H9 (cell line): ENCODE results near the gene NLRP1. TPM values are rescaled to one million over a fixed set of nuclear protein-coding genes. Genes with fewer than 3 reads are reported as not detected.

Experiments used
- DNase-seq: peaks from one replicate; pipeline ENCODE4 v3.0.0-alpha.2; 2017
- H2AFZ ChIP-seq: one replicate; pipeline ENCODE4 v1.6.1; 2013; ENCODE audit warnings: mild to moderate bottlenecking, low read length, control low read depth, moderate library complexity
- H2AK5ac ChIP-seq: 2 replicates; pipeline ENCODE4 v1.6.1; 2013; ENCODE audit warnings: low read length, control low read depth, mixed read lengths; ENCODE audit not compliant: insufficient read length
- H2BK120ac ChIP-seq: one replicate; pipeline ENCODE4 v1.6.1; 2013; ENCODE audit warnings: low read depth, mild to moderate bottlenecking, low read length, control low read depth, inconsistent platforms; ENCODE audit not compliant: poor library complexity, severe bottlenecking
- H2BK12ac ChIP-seq: 2 replicates; pipeline ENCODE4 v1.6.1; 2013; ENCODE audit warnings: low read length, control low read depth, mixed read lengths, low read depth; ENCODE audit not compliant: insufficient read length
- H2BK15ac ChIP-seq: 2 replicates; pipeline ENCODE4 v1.6.1; 2013; ENCODE audit warnings: low read depth, low read length, control low read depth
- H2BK20ac ChIP-seq: one replicate; pipeline ENCODE4 v1.6.1; 2013; ENCODE audit warnings: low read depth, mild to moderate bottlenecking, low read length, control low read depth, inconsistent platforms; ENCODE audit not compliant: poor library complexity, severe bottlenecking
- H2BK5ac ChIP-seq: 2 replicates; pipeline ENCODE4 v1.6.1; 2013; ENCODE audit warnings: low read length, control low read depth, mixed read lengths; ENCODE audit not compliant: insufficient read length
- H3K14ac ChIP-seq: 2 replicates; pipeline ENCODE4 v1.6.1; 2013; ENCODE audit warnings: low read length, control low read depth; ENCODE audit not compliant: insufficient read depth
- H3K18ac ChIP-seq: 2 replicates; pipeline ENCODE4 v1.6.1; 2013; ENCODE audit warnings: low read depth, mild to moderate bottlenecking, mixed read lengths, low read length, control low read depth; ENCODE audit not compliant: insufficient read length
- H3K23ac ChIP-seq: 2 replicates; pipeline ENCODE4 v1.6.1; 2013; ENCODE audit warnings: low read length, control low read depth, mixed read lengths, low read depth; ENCODE audit not compliant: insufficient read length
- H3K23me2 ChIP-seq: 2 replicates; pipeline ENCODE4 v1.6.1; 2013; ENCODE audit warnings: low read depth, mild to moderate bottlenecking, mixed read lengths, low read length, control low read depth; ENCODE audit not compliant: insufficient read length, poor library complexity, severe bottlenecking
- H3K27ac ChIP-seq: 2 replicates; pipeline ENCODE4 v1.5.1; 2013; ENCODE audit warnings: low read length, control low read depth, mixed read lengths, low read depth; ENCODE audit not compliant: insufficient read length
- H3K27me3 ChIP-seq: 2 replicates; pipeline ENCODE4 v1.6.1; 2013; ENCODE audit warnings: low read length, control low read depth, inconsistent platforms; ENCODE audit not compliant: insufficient read depth
- H3K4ac ChIP-seq: 2 replicates; pipeline ENCODE4 v1.6.1; 2013; ENCODE audit warnings: low read depth, mild to moderate bottlenecking, control low read depth, inconsistent platforms, low read length, moderate library complexity
- H3K4me1 ChIP-seq: 2 replicates; pipeline ENCODE4 v1.6.1; 2013; ENCODE audit warnings: low read length, control low read depth, inconsistent platforms; ENCODE audit not compliant: insufficient read depth
- H3K4me2 ChIP-seq: 2 replicates; pipeline ENCODE4 v1.6.1; 2013; ENCODE audit warnings: low read length, control low read depth, mixed read lengths; ENCODE audit not compliant: insufficient read length, insufficient read depth
- H3K56ac ChIP-seq: 2 replicates; pipeline ENCODE4 v1.6.1; 2013; ENCODE audit warnings: low read depth, mild to moderate bottlenecking, mixed read lengths, low read length, control low read depth; ENCODE audit not compliant: insufficient read length
- H3K79me1 ChIP-seq: 2 replicates; pipeline ENCODE4 v1.6.1; 2013; ENCODE audit warnings: low read depth, mild to moderate bottlenecking, moderate library complexity, low read length, control low read depth, inconsistent platforms; ENCODE audit not compliant: insufficient read depth, poor library complexity, severe bottlenecking
- H3K79me2 ChIP-seq: 2 replicates; pipeline ENCODE4 v1.6.1; 2013; ENCODE audit warnings: low read length, control low read depth, inconsistent platforms; ENCODE audit not compliant: insufficient read depth
- H3K9ac ChIP-seq: 2 replicates; pipeline ENCODE4 v1.6.1; 2013; ENCODE audit warnings: low read length, control low read depth, mixed read lengths; ENCODE audit not compliant: insufficient read length; ENCODE audit errors: extremely low read depth
- H3K9me3 ChIP-seq: one replicate; pipeline ENCODE4 v1.6.1; 2013; ENCODE audit warnings: low read depth, low read length, inconsistent platforms; ENCODE audit not compliant: control insufficient read depth
- H3T11ph ChIP-seq: one replicate; pipeline ENCODE4 v1.6.1; 2013; ENCODE audit warnings: mild to moderate bottlenecking, low read length, control low read depth, inconsistent platforms
- H4K20me1 ChIP-seq: one replicate; pipeline ENCODE4 v1.6.1; 2013; ENCODE audit not compliant: control insufficient read depth, insufficient read length, insufficient read depth
- H4K5ac ChIP-seq: 2 replicates; pipeline ENCODE4 v1.6.1; 2013; ENCODE audit warnings: low read depth, mild to moderate bottlenecking, mixed read lengths, low read length, control low read depth; ENCODE audit not compliant: insufficient read length
- H4K8ac ChIP-seq: replicated peaks from 2 replicates; pipeline ENCODE4 v1.6.1; 2013; ENCODE audit warnings: low read length, control low read depth, mixed read lengths, low read depth; ENCODE audit not compliant: insufficient read length
- H4K91ac ChIP-seq: 2 replicates; pipeline ENCODE4 v1.6.1; 2013; ENCODE audit warnings: low read depth, mild to moderate bottlenecking, moderate library complexity, mixed read lengths, low read length, control low read depth; ENCODE audit not compliant: insufficient read length
- H3K27ac Mint-ChIP-seq, 3 experiments: 2 replicates in 2 of 3; 3 replicates in 1 of 3; pipeline ENCODE4 v1.8.0; 2020 to 2021; ENCODE audit warnings: mixed read lengths in 3 of 3, mild to moderate bottlenecking in 1 of 3, moderate library complexity in 1 of 3
- H3K27me3 Mint-ChIP-seq: 2 replicates; pipeline ENCODE4 v1.8.0; 2021; ENCODE audit warnings: low read depth, mild to moderate bottlenecking, moderate library complexity, mixed read lengths
- H3K36me3 Mint-ChIP-seq, 3 experiments: 2 replicates in 2 of 3; 3 replicates in 1 of 3; pipeline ENCODE4 v1.8.0; 2020 to 2021; ENCODE audit warnings: low read depth in 3 of 3, mixed read lengths in 3 of 3; ENCODE audit not compliant: insufficient read depth in 1 of 3
- H3K4me1 Mint-ChIP-seq, 2 experiments: 2 replicates each; pipeline ENCODE4 v1.8.0; 2020; ENCODE audit warnings: mixed read lengths in 2 of 2
- H3K4me3 Mint-ChIP-seq, 2 experiments: 2 replicates in 1 of 2; 3 replicates in 1 of 2; pipeline ENCODE4 v1.8.0; 2020 to 2021; ENCODE audit warnings: mild to moderate bottlenecking in 2 of 2, mixed read lengths in 2 of 2, moderate library complexity in 1 of 2
- H3K9me3 Mint-ChIP-seq, 2 experiments: 2 replicates in 1 of 2; 3 replicates in 1 of 2; pipeline ENCODE4 v1.8.0; 2020; ENCODE audit warnings: mild to moderate bottlenecking in 2 of 2, mixed read lengths in 2 of 2, moderate library complexity in 1 of 2
- CTCF ChIP-seq: fragments of 200-600 bp; sonication (generic); conservative IDR thresholded peaks from 3 replicates; pipeline ENCODE4 v1.8.0; 2021; ENCODE audit warnings: antibody characterized with exemption, mild to moderate bottlenecking
- WGBS: extraction: QIAGEN DNeasy Blood & Tissue Kit; methylation state at CpG from one replicate; pipeline ENCODE4 v1.1.7; 2013; ENCODE audit warnings: missing lambda C conversion rate, low lambda C conversion rate, mixed read lengths; ENCODE audit not compliant: insufficient read length; ENCODE audit errors: extremely low coverage; 5-methylcytosine and 5-hydroxymethylcytosine counted together
- total RNA-seq: library from RNA; stranded (reverse); gene quantifications from 2 replicates; pipeline ENCODE4 v1.2.1, GENCODE V29; 2021

NLRP1 gene
- total RNA-seq, 1 experiment from 2014 or later: 12.1 TPM

GRCh38 chr17:5580969-5581368, 3.3 kb downstream of the NLRP1 start:
- Histone ChIP-seq H3K14ac (no peak overlapping the region), H3K79me1 (no peaks in the 10 kb centered on the region), H2BK15ac (no peak overlapping the region), H2AK5ac (no peak overlapping the region), H2BK120ac (no peak overlapping the region), H4K20me1 (no peaks in the 10 kb centered on the region), H3T11ph (no peak overlapping the region), H3K9ac (no peak overlapping the region), H3K56ac (no peak overlapping the region), H3K23me2 (no peaks in the 10 kb centered on the region), H2BK20ac (no peak overlapping the region), H4K91ac (no peak overlapping the region), H3K27ac (no peak overlapping the region), H3K18ac (no peak overlapping the region), H3K79me2 (no peaks in the 10 kb centered on the region), H3K4ac (no peak overlapping the region), H3K9me3 (no peaks in the 10 kb centered on the region), H3K4me2 (no peak overlapping the region), H4K5ac (no peak overlapping the region), H2BK12ac (no peak overlapping the region), H3K4me1 (no peaks in the 10 kb centered on the region), H3K23ac (no peak overlapping the region), H2BK5ac (no peak overlapping the region), H4K8ac (no peak overlapping the region), H2AFZ (no peak overlapping the region), H3K27me3 (no peaks in the 10 kb centered on the region)
- H3K4me3 Mint-ChIP-seq: no peak overlapping the region
- WGBS: no CpG with 5 or more reads among the region's 3 CpGs
- H3K36me3 Mint-ChIP-seq: no peaks in the 10 kb centered on the region; a peak in 1 of 7 replicates
- H3K27ac Mint-ChIP-seq: no peak overlapping the region
- DNase-seq: no peak
- peaks cover 2 to 4% of the 10 kb centered on the region in 2 experiments for H3K4me1 Mint-ChIP-seq
- H3K9me3 Mint-ChIP-seq: peaks cover 6 to 11% of the 10 kb centered on the region in 2 experiments; a peak in 4 of 5 replicates
- no peak for TF ChIP-seq CTCF
- peaks cover 13% of the 10 kb centered on the region for H3K27me3 Mint-ChIP-seq
